Activated CD8-positive, alpha-beta T cell treated with anti-CD3 and anti-CD28 coated beads, Interleukin-2, amount 10 ng/mL, durations not matched to agents 7 days and 5 days (primary cell): ENCODE measurements around the gene SHB. TPM values are rescaled to one million over a fixed set of nuclear protein-coding genes. Genes with fewer than 3 reads are reported as not detected.
A peak's percentile ranks its signal among the peaks of the same experiment; 100 is the strongest.

Source experiments
- ATAC-seq: fragments of 150-1000 bp; cut with Tn5 transposase; one replicate; pipeline ENCODE4 v1.10.0; 2021; ENCODE audit warnings: moderate library complexity
- CTCF ChIA-PET: fragments of 350-600 bp; sonication (Branson Sonifier 250); formaldehyde crosslinking; loops from one replicate; lab custom pipeline; 2021; ENCODE audit warnings: antibody characterized with exemption; lab: Charles Lee
- POLR2A ChIA-PET: fragments of 350-600 bp; sonication (Branson Sonifier 250); formaldehyde crosslinking; loops from one replicate; lab custom pipeline; 2021; ENCODE audit warnings: antibody characterized with exemption; lab: Charles Lee
- DNase-seq: peaks from one replicate; pipeline ENCODE4 v3.0.0-alpha.2; 2020
- H3K27ac Mint-ChIP-seq: one replicate; pipeline ENCODE4 v1.8.0; 2021; ENCODE audit warnings: mild to moderate bottlenecking, mixed read lengths
- H3K27me3 Mint-ChIP-seq: one replicate; pipeline ENCODE4 v1.8.0; 2021; ENCODE audit warnings: low read depth, mixed read lengths
- H3K36me3 Mint-ChIP-seq: one replicate; pipeline ENCODE4 v1.8.0; 2021; ENCODE audit warnings: low read depth, mixed read lengths
- H3K4me1 Mint-ChIP-seq: one replicate; pipeline ENCODE4 v1.8.0; 2021; ENCODE audit warnings: low read depth, mixed read lengths
- H3K4me3 Mint-ChIP-seq: one replicate; pipeline ENCODE4 v1.8.0; 2021; ENCODE audit warnings: mild to moderate bottlenecking, mixed read lengths
- H3K9me3 Mint-ChIP-seq: one replicate; pipeline ENCODE4 v1.8.0; 2022; ENCODE audit warnings: mixed read lengths; ENCODE audit not compliant: insufficient read depth
- total RNA-seq, 2 experiments: library from RNA; stranded (reverse); gene quantifications; one replicate each; pipeline ENCODE4 v1.2.3, GENCODE V29; 2021

Gene SHB
- total RNA-seq, 2 experiments from 2014 or later = 0.57 to 0.58 TPM

DNA sequence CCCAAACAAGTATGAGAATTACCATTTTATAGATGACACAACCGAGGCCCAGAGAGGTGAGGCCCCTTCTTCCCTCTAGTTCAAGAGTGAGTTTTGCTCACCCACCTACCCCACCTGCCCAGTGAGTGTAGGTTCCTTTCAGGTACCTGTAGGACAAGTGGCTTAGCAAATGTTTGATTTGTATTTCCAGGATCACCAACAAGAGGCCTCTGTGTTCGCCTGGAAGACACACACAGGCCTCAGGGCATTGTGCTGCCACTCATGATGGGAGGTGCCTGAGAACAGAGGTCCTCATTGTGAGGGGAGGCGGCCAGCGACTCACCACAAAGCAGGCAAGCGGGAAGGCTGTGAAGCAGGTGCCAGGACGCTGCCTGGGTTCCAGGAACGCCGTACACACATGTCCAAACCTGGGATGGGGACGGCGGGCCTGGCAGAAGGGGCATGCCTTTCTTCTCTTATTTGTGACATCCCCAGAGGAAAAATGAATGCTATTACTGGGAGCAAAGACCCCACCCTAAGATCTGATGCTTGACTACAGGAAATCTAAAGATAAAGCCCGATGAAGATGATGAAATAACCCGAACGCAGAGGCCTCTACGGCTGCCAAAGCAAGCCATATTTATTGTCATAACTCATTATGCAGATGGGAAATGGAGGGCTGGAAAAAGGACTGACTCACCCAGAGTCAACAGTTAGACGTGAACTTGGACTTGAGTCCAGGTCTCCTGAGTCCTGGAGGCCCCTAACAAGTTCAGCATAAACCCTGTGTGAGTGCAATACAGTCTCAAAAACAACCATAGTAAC, 104.9 kb downstream of the SHB start:
- POLR2A ChIA-PET = no interaction called here

DNA sequence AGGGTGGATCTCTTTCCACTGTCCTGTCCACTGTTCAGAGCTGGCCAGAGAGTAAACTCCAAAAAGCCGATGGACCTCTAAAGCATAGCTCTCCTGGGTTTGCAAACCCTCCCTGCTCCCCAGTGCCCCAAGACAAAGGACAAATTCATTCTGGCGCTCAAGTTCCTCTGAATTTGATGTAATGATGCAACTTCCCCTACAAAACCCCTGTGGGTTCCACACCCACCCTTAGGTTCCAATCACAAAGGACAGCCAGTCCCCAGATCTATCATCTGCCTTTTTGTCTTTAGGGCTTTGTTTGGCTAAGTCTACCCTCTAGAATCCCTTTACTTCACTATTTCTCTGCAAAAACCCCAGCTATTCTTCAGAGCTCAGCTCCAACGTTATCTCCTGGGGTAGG, 107.7 kb downstream of the SHB start:
- Mint-ChIP-seq H3K36me3 (no peaks in the 10 kb centered on the region), H3K27me3 (no peaks in the 10 kb centered on the region), H3K4me1 (peaks cover 12% of the 10 kb centered on the region), H3K27ac (peak overlapping the region; percentile 27), H3K9me3 (no peaks in the 10 kb centered on the region), H3K4me3 (no peak overlapping the region)
- DNase-seq (no peak), ATAC-seq (no peak)
- ChIA-PET CTCF (interaction anchor here (2.6 kb wide), 1 partner anchor 48 kb away, joined by 8 read pairs; no protein-coding TSS in a partner anchor), POLR2A (no interaction called here)

More for the DNA sequence above, 104.9 kb downstream of the SHB start:
- Mint-ChIP-seq H3K27ac (no peak overlapping the region), H3K36me3 (no peaks in the 10 kb centered on the region), H3K27me3 (no peaks in the 10 kb centered on the region), H3K4me3 (no peak overlapping the region), H3K4me1 (peaks cover 14% of the 10 kb centered on the region), H3K9me3 (no peaks in the 10 kb centered on the region)
- CTCF ChIA-PET = no interaction called here
- DNase-seq (no peak), ATAC-seq (no peak)

DNA sequence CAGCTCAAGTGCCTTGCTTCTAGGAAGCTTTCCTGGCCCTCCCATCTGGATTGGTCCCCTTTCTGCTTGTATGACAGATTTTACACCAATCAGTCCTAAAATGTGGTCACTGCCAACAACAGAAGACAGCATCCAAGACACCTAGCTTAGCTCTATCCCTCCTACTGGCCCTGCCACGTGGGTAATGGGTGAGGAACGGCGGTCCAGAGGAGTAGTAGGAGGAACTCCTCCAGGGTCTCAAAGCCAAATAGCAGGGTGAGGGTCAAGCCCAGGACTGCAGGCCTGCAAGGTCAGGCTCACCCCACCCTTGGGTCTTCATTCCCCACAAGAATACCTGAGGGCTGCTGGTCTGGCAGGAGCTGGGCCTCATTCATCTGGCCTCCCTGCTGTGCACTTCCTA, 108.4 kb downstream of the SHB start:
- POLR2A ChIA-PET = no interaction called here
- DNase-seq (no peak), ATAC-seq (no peak)
- no peak overlapping the region for H3K27ac Mint-ChIP-seq
- H3K36me3 Mint-ChIP-seq = no peaks in the 10 kb centered on the region
- H3K9me3 Mint-ChIP-seq = no peaks in the 10 kb centered on the region
- H3K27me3 Mint-ChIP-seq = no peaks in the 10 kb centered on the region
- no peak overlapping the region for H3K4me3 Mint-ChIP-seq
- H3K4me1 Mint-ChIP-seq = peaks cover 10% of the 10 kb centered on the region
- CTCF ChIA-PET = interaction anchor here (2.6 kb wide), 1 partner anchor 47 kb away, joined by 8 read pairs; no protein-coding TSS in a partner anchor

DNA sequence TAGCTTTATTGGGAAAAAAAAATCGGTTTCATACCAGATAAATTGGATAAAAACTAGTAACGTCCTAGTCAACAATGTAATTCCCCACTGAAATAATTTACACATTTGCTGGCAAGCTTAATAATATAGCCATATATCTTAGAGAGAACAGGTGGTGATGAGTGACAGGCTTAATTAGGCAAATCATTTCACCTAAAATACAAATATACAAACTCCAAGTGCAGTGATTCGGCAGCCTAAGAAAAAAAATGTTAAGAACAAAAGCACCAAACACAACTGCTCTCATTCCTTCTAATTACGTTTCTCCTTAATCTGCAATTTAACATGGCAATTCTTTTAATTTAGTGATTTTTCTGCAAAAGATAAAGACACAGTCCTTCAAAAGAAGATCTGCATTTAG, 109.1 kb downstream of the SHB start:
- H3K4me3 Mint-ChIP-seq = no peak overlapping the region
- POLR2A ChIA-PET = no interaction called here
- no peaks in the 10 kb centered on the region for H3K9me3 Mint-ChIP-seq
- no peaks in the 10 kb centered on the region for H3K36me3 Mint-ChIP-seq
- no peak overlapping the region for H3K27ac Mint-ChIP-seq
- ATAC-seq = no peak
- peaks cover 9% of the 10 kb centered on the region for H3K4me1 Mint-ChIP-seq
- DNase-seq = no peak
- CTCF ChIA-PET = interaction anchor here (2.6 kb wide), 1 partner anchor 46 kb away, joined by 8 read pairs; no protein-coding TSS in a partner anchor
- H3K27me3 Mint-ChIP-seq = no peaks in the 10 kb centered on the region

DNA sequence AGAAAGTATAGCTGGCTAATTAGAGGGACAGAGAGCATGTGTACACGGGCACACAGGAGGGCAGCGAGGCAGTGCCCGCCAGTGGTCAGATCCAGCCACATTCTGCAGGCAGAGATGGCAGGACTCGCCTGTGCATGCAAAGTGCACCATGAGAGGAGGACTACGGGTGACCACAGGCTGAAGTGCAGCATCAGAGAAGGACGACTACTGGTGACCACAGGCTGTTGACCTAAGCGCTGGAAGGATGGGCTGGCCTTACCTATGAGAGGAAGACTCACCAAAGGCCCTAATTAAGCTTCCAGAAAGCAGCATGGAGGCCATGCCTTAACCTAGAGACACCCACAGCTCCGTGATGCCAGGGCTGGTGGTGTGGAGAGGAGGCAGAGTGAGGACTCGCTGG, 110.9 kb downstream of the SHB start:
- ATAC-seq = no peak
- Mint-ChIP-seq H3K4me3 (no peak overlapping the region), H3K36me3 (no peaks in the 10 kb centered on the region), H3K27me3 (no peaks in the 10 kb centered on the region), H3K9me3 (no peaks in the 10 kb centered on the region), H3K27ac (no peak overlapping the region), H3K4me1 (peaks cover 20% of the 10 kb centered on the region)
- CTCF ChIA-PET = no interaction called here
- no peak for DNase-seq
- POLR2A ChIA-PET = no interaction called here

DNA sequence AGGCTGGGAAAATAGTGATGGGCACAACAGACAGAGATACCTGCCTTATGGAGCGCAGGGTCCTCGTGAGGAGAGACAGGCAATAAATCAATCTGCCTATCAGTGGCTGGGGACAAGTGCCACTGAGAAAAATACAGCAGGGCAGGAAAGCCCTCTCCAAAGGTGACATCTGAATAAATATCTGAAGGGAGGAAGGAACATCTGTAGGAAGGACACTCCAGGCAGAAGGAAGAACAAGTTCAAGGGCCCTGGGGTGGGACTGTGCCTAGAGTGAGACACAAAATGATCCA, 111.4 kb downstream of the SHB start:
- Mint-ChIP-seq H3K4me3 (no peak overlapping the region), H3K9me3 (no peaks in the 10 kb centered on the region), H3K27me3 (no peaks in the 10 kb centered on the region), H3K36me3 (no peaks in the 10 kb centered on the region), H3K4me1 (peaks cover 23% of the 10 kb centered on the region), H3K27ac (no peak overlapping the region)
- ATAC-seq (no peak), DNase-seq (no peak)
- POLR2A ChIA-PET = no interaction called here
- CTCF ChIA-PET = no interaction called here

DNA sequence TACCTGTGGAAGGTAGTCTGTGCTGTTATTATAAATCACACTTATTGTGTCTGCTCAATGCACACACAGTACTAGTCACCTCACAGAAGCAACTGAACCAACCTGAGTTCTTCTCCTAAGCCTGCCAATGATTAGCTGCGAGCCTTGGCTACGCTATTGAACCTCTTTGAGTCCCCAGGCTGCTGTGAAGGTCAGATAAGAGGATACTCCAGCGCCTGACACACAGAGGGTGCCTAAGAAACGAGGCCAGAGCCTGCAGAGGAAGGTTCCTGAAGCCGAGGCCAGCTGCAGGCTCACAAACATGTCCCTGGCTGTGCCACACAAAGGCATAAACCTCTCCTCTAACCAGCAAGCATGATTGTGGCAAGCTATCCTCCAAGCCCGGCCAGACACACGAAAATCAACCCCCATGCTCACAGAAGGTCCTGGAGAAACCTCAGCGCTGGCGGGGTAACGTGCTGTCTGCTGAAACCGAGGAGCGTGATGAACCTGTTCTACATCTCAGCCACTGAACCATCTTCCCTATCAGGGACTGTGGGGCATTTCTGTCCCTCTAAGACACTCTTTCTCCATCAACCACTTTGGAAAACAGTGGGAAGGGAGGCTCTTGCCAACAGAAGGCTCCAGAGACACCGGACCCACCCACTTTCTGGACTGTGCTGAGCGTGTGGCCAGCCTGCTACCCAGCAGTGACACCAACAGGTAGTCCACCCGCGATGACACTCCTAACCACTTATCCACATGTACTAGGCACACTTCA, 111.9 kb downstream of the SHB start:
- Mint-ChIP-seq H3K4me3 (no peak overlapping the region), H3K27me3 (no peaks in the 10 kb centered on the region), H3K4me1 (peaks cover 23% of the 10 kb centered on the region), H3K9me3 (no peaks in the 10 kb centered on the region), H3K36me3 (no peaks in the 10 kb centered on the region), H3K27ac (no peak overlapping the region)
- POLR2A ChIA-PET = interaction anchor here (0.6 kb wide), 1 partner anchor 87 kb away, joined by 3 read pairs; no protein-coding TSS in a partner anchor
- ATAC-seq (no peak), DNase-seq (no peak)
- CTCF ChIA-PET = no interaction called here

DNA sequence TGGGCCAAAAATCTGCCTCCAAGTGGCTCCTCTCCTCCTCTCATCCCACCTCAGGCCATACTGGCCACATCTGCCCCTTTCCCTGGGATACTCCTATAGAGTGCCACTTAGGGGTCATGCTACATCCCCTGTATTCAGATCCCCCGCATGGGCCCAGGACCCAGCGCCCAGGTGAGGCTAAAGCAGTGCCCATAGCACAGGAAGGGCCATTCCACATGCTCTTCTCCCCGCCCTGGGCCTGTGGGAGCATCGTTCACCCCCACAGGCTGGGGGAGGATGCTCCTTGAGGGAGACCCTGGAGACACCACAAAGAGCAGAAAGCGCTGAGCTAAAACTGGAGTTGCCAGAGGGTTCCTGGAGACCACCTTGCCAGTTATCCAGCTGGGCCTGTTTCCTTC, 112.6 kb downstream of the SHB start:
- Mint-ChIP-seq H3K9me3 (no peaks in the 10 kb centered on the region), H3K4me1 (peaks cover 20% of the 10 kb centered on the region), H3K36me3 (no peaks in the 10 kb centered on the region), H3K27ac (no peak overlapping the region), H3K4me3 (no peak overlapping the region), H3K27me3 (no peaks in the 10 kb centered on the region)
- ATAC-seq (no peak), DNase-seq (no peak)
- CTCF ChIA-PET = no interaction called here
- POLR2A ChIA-PET = interaction anchor here (0.6 kb wide), 1 partner anchor 86 kb away, joined by 3 read pairs; no protein-coding TSS in a partner anchor

DNA sequence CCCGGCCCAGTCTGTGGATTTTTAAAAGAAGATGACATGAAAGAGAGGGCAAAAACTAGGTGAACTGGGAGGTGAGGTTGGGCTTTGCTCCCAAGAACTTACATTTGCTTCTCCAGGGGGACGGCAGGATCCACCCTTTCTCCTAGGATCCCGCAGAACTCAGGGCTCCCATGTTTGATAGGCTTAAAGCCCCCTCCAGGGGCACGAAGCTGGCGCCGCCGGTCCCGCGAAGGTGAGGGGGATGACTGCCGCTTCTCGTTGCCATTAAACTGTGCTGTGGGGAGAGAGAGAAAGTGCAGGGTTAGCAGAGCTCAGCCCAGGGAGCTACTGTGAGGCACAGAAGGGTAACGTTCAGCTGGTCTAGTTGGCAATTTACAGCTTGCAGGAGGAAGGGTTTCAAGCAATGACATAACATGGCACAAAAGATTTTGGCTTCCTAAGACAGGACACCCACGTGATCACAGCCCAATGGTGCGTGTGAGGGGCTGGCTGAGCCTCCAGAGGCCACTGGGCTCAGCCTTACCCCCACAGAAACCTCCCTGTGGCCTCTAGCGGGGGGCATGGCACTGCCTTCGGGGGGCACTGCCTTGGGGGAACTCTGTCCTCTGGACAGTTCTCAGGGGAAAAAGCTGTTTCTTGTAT, 113.1 kb downstream of the SHB start:
- no peak overlapping the region for H3K27ac Mint-ChIP-seq
- CTCF ChIA-PET = no interaction called here

DNA sequence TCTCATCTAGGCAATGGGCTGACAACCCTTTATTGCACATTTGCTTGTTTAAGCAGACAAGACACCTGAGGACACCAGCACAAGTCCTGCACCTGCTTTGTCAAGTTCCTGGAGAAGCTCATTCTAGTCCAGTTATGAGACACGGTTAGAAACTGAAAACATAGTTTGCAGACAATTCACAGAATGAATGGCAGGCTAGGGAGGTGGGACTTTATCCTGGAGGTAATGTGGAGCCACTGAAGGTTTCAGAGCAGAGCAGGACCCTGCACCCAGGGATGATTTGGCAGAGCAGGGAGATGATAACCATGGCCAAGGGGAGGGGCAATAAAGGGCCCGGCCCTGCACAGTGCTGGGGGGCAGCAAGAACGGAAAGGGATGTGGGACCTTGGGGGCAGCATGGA, 114.4 kb downstream of the SHB start:
- CTCF ChIA-PET = no interaction called here
- POLR2A ChIA-PET = no interaction called here

More for the DNA sequence above, 113.1 kb downstream of the SHB start:
- Mint-ChIP-seq H3K27me3 (no peaks in the 10 kb centered on the region), H3K36me3 (no peaks in the 10 kb centered on the region), H3K4me1 (peaks cover 15% of the 10 kb centered on the region), H3K9me3 (no peaks in the 10 kb centered on the region), H3K4me3 (no peak overlapping the region)
- DNase-seq = no peak
- POLR2A ChIA-PET = interaction anchor here (0.6 kb wide), 1 partner anchor 85 kb away, joined by 3 read pairs; no protein-coding TSS in a partner anchor
- no peak for ATAC-seq

DNA sequence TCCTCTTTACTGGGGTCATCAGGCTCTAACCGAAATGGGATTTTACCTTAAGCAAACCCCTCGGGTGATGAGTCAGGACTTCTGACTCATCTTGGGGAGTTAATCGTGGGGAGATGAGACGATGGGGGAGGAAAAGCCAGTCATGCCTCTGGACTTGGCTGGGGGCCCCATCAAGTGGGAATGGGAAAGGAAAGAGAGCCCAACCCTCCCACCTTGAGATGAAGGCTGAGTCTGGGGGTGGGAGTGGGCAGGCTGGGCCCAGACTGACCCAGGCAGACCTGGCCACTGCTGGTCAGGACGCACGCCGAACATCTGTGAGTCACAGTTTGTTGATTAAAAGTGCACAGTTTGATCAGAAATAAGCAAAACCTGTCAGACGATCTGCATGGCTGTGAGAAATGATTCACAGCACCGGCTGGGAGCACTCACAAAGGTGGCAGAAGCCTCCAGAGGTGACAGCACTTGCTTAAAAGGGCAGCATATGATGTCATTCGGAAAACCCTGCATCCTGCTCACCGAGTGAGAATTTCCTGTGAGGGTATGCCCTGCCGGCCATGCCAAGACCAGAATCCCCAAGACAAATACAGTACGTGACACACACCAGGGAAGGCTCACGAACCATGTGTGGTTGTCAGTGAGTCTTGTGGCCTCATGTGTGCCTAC, 115.1 kb downstream of the SHB start:
- H3K36me3 Mint-ChIP-seq = no peaks in the 10 kb centered on the region
- ATAC-seq = peak; percentile 35
- DNase-seq = no peak
- H3K27me3 Mint-ChIP-seq = no peaks in the 10 kb centered on the region
- no peaks in the 10 kb centered on the region for H3K9me3 Mint-ChIP-seq
- H3K4me1 Mint-ChIP-seq = peaks cover 14% of the 10 kb centered on the region
- no peak overlapping the region for H3K4me3 Mint-ChIP-seq
- CTCF ChIA-PET = no interaction called here
- H3K27ac Mint-ChIP-seq = peak overlapping the region; percentile 11
- POLR2A ChIA-PET = no interaction called here

More for the DNA sequence above, 114.4 kb downstream of the SHB start:
- no peaks in the 10 kb centered on the region for H3K27me3 Mint-ChIP-seq
- no peak overlapping the region for H3K4me3 Mint-ChIP-seq
- H3K9me3 Mint-ChIP-seq = no peaks in the 10 kb centered on the region
- DNase-seq (no peak), ATAC-seq (no peak)
- H3K36me3 Mint-ChIP-seq = no peaks in the 10 kb centered on the region
- H3K27ac Mint-ChIP-seq = no peak overlapping the region
- H3K4me1 Mint-ChIP-seq = peaks cover 14% of the 10 kb centered on the region
